HL-60/S4 treated with retinoic acid at 250 ng/mL for 4 days and 3 days (cell line): ENCODE data around the gene CXCR3.
"Not testable (repeated sequence)": the region's sequence is repeated elsewhere in the genome, so short reads cannot be mapped to it uniquely, and the experiment has no call there.

Experiments used
- in situ Hi-C: fragments of 300-500 bp; cut with MboI; formaldehyde crosslinking; loops from 2 replicates; pipeline ENCODE4 v1.7.0; 2022; ENCODE audit warnings: low sequenced_read_pairs

CXCR3 gene

DNA sequence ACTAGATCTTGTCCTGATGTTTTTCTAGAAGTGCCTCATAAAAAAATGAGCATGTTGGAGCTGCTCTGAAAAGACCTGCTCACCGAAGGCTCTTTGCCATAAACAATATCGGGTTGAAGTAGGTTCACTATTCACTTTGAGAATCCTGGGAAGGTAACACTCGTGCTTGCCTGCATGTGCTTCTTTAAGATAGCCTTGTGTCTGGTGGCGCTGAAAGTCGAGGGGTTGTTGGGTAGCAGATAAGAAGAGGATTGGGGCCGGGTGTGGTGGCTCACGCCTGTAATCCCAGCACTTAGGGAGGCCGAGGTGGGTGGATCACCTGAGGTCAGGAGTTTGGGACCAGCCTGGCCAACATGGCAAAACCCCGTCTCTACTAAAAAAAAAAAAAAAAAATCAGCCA, 6.6 kb downstream of the CXCR3 start:
- in situ Hi-C loops: not testable (repeated sequence)

- in situ Hi-C loops: no loop called here
These were observed 9.1 kb downstream of the CXCR3 start for GRCh38 chrX:71609095-71609750.

DNA sequence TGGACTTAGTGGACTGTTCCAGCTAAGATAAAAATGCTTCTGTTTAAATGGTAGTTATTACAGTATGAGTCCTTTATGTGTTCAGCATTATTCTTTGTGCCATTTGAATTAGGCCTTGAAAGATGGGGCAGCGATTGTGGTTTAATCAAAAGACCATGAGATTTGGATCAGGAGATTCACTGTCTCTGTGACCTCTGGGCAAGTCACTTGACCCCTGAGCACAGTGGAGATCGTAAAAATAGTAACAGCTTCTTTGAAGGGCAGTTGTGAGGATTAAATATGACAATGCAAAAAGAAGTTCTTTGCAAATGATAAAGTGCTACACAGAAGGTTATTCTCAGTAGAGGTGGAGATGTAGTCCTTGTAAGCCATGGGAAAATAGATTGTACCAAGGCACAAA, 10.8 kb downstream of the CXCR3 start:
- in situ Hi-C loops: no loop called here

DNA sequence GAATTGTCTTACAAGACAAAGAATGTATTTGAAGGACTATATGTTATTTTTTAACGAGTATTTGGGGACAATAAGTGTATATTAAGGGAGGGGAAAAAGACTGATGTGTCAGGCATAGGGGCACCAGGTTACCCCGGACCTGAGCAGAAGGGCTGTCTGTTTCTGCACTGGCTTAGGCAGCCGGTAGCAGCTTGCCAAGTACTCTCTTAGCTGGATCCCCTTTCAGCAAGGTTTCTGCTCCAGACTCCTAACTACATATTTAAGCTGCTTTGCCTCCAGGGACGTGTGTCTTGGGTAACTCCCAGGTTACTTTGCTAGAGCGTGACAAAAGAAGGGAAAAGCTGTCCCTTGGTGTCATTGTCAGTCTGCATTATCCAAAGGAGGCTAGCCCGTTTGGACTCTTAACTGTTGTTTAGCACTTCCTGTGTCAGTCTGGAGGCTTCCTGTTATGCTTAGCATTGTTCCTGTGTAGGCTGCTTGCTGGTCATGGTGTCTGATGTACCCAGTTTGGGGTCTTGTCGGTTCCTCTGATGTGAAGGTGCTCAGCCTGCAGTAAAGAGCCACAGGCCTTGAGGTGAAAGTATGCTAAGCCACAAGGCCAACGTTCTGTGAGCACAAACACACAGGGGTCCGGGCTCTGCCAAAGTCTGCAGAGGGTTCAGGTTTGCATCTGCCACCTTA, 11.6 kb downstream of the CXCR3 start:
- in situ Hi-C loops: no loop called here

GRCh38 chrX:71604796-71605568, 13.3 kb downstream of the CXCR3 start:
- in situ Hi-C loops: no loop called here

GRCh38 chrX:71604141-71604540, 14.2 kb downstream of the CXCR3 start:
- in situ Hi-C loops: no loop called here

- in situ Hi-C loops: no loop called here
These were observed 14.7 kb downstream of the CXCR3 start for GRCh38 chrX:71603618-71604017.

DNA sequence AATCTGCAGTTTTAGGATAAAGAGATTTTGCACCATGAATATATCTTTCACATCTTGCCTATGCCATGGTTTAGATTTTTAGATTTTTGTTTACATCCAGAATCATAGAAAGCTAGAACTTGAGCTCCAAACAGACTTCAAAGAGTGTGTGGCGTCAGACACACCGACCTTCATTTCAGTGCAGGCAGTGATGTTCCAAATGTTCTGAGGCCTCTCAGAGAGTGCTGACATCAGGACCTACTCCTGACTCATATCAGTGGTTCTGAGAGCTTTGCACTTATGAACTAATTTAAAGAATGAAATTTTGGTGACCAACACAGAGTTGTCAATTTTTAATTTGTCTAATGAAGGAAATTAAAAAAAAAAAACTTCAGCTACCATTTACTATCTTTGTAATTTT, 18.3 kb downstream of the CXCR3 start:
- in situ Hi-C loops: no loop called here

DNA sequence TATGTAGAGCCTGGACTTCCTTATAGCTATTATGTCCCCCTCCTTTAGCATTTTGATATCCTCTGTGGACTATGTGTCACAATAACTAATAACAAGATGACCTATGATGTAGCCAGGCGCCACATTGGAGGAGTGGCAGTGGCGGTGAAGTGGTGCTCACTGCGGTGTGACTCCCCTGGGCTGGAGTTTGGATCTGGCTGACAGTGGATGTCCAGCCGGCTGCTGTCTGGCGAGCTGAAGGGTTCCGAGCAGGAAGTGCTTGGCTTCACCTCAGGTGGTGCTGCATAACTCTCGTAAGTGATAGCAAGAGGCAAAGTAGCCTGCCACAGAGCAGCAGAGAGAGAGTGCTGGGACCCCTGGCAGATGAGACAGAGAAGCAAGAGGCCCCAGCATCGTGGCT, 25.1 kb downstream of the CXCR3 start:
- in situ Hi-C loops: not testable (repeated sequence)

GRCh38 chrX:71586929-71587328, 31.4 kb downstream of the CXCR3 start:
- in situ Hi-C loops: no loop called here

DNA sequence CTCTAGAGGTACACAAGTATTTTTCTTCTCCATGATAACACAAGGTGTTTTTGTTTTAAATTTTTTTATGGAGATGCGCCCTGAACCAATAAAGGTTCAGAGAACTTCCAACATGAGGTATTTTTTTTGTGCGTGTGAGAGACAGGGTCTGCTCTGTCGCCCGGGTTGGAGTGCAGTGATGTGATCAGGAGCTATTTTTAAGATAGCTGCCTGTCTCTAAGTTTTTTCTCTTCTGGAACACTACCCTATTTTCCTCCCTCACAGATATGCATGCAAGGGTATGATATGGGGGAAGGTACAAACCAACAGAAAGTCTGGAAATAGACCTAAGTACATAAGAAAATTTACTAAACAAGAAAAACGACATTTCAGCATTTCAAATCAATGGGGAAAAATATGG, 37.1 kb downstream of the CXCR3 start:
- in situ Hi-C loops: no loop called here

DNA sequence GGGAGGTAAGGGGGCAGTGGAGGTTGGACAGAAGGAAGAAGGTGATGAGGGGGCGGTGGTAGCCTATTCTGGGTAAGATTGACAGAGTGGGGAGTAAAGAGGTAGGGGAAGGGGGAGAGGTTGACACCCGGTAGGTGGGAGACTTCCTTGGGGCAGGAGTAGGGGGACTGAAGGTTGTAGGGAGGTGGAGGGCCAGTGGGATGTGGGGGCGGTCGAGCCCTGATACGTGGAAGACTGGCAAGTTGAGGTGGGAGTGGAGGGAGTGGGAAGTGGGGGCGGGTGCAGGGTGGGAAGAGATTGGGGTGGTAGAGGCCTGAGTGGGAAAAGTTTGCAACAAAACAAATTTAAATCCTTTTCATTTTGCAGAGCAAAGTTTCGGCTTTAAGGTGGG, 38.3 kb downstream of the CXCR3 start:
- in situ Hi-C loops: no loop called here

GRCh38 chrX:71579136-71579989, 38.9 kb downstream of the CXCR3 start:
- in situ Hi-C loops: no loop called here

DNA sequence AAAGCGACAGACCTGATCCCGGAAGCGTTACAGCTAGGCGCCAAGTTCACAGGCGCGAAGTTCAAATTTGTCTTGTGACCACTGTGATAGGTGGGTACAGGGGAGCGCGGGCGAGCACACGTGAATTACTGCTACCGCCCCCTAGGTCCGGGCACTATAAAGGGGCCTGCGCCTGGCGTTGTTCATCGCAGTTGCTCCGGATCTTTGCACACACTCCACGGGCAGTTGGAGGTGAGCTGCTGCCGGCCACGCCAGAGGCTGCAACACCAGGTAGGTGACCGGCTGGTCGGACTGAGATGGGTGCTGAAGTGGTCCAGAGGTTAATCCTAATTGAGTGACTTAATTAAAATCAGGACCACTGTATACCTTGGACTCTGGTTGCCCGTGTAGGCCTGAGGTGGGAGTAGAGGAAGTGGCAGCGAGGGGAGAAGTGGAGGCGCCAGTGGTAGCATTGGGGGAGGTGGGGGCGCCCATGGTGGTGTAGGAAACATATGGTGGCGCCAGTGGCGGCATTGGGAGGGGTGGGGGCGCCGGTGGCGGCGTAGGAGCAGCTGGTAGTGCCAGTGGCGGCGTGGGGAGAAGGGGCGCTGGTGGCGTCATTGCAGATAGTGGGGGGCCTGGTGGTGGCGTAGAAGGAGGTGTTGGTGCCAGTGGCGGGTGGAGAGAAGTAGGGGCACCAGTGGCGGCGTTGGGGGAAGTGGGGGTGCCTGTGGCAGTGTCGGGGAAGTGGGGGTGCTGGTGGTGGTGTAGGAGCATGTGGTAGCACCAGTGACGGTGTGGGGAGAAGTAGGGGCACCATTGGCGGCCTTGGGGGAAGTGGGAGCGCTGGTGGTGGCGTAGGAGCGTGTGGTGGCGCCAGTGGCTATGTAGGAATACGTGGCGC, 39.8 kb downstream of the CXCR3 start, which contains the start of gene GCNA:
Gene GCNA, plus strand, starts transcription at position 185 of the 883 bp plus-strand sequence. CDS start 2,385 bp downstream, outside the sequence.
- in situ Hi-C loops: no loop called here

- in situ Hi-C loops: no loop called here
These were observed 40.6 kb downstream of the CXCR3 start for GRCh38 chrX:71577682-71578081.

DNA sequence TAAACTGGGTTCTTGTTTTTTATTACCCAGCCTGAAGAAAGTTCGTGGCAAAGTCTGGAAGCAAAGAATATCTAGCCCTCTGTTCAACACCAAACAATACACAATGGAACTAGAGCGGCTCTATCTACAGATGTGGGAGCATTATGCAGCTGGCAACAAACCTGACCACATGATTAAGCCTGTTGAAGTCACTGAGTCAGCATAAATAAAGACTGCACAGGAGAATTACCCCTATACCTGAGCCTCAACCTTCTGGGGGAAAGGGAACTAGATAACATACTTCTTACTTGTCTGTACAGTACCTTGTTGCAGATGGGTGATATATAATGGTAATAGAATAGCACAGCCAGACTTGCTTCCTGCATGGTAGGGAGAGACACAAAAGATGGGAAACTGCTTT, 44.7 kb downstream of the CXCR3 start:
- in situ Hi-C loops: loop anchor here (25.0 kb wide), 1 partner anchor 186 kb away; no protein-coding TSS in a partner anchor

DNA sequence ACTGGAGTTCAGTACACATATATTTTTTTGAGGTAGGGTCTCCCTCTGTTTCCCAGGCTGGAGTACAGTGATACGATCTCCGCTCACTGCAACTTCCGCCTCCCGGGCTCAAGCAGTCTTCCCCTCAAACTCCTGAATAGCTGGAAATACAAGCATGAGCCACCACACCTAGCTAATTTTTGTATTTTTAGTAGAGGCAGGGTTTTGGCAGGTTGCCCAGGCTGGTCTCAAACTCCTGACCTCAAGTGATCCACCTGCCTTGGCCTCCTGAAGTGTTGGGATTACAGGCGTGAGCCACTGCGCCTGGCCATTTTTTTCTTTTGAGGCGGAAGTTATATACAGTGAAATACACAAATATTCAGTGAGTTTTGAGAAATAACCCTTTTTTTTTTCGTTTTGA, 46.9 kb downstream of the CXCR3 start:
- in situ Hi-C loops: loop anchor here (25.0 kb wide), 1 partner anchor 184 kb away; no protein-coding TSS in a partner anchor
